IPS-18c (cell line): ENCODE data around the gene FBXW11.
"Not testable (repeated sequence)": the region's sequence is repeated elsewhere in the genome, so short reads cannot be mapped to it uniquely, and the experiment has no call there.

Experiments
- H3K4me3 ChIP-seq: 2 replicates; pipeline ENCODE4 v1.7.0; 2013; ENCODE audit warnings: low read depth, mild to moderate bottlenecking, low read length, moderate library complexity; ENCODE audit not compliant: insufficient read depth
- H3K9me3 ChIP-seq: one replicate; pipeline ENCODE4 v1.6.1; 2013; ENCODE audit warnings: mild to moderate bottlenecking, low read length, moderate library complexity; ENCODE audit not compliant: control insufficient read depth, insufficient read depth

The FBXW11 gene

DNA sequence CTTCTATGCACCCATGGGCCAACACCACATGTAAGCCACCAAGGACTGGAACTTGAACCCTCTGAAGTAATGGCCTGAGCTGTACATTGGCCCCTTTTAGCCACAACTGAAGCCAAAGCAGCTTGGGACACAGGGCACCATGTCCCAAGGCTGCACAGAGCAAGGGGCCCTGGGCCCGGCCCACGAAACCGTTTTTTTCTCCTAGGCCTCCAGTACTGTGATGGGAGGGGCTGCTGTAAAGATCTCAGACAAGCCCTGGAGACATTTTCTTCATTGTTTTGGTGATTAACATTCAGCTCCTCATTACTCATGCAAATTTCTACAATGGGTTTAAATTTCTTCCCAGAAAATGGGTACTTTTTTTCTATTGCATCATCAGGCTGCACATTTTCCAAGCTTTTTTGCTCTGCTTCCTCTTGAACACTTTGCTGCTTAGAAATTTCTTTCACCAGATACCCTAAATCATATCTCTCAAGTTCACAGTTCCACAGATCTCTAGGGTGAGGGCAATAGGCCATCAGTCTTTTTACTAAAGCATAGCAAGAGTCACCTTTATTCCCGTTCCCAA lies 25.5 kb upstream of the FBXW11 start:
- H3K4me3 ChIP-seq: no peak overlapping the region
- H3K9me3 ChIP-seq: peaks cover 8% of the 10 kb centered on the region

DNA sequence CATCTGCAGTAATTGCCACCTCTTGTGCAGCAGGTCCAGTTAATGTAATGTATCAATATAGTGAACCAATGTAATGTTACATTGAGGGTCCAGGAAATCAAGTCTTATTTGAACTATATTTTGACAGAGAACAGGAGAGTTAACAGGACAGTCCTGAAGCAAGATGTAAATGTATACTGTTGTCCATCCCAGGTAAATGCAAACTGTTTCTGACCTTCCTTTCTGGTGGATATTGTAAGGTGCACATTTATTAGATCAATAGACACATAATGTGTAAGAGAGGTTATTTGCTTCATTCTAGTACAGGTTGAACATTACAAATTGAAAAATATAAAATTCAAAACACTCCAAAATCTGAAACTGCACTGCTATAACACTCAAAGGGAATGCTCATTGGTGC lies 23.4 kb upstream of the FBXW11 start:
- no peak overlapping the region for H3K4me3 ChIP-seq

DNA sequence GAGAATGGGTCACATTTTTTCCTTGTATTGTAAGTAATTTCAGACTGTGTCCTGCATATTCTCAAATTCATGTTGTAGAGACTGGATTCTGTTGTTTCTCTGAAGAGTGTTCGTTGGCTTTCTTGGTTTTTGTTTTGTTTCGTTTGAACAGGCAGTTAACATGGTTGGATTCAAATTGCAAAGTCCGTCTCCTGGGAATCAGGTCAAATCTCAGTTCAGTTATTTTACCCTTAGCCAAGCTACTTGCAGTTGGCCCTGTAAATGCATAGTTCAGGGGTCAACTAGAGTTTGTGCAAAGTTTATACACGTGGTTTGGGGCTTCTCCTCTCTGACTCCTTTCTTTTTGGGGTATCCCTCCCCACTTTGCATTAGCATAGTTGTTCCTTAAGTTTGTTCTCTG lies 21.7 kb upstream of the FBXW11 start:
- Histone ChIP-seq H3K9me3 (peaks cover 8% of the 10 kb centered on the region), H3K4me3 (no peak overlapping the region)

More for the DNA sequence above, 23.4 kb upstream of the FBXW11 start:
- peaks cover 8% of the 10 kb centered on the region for H3K9me3 ChIP-seq

DNA sequence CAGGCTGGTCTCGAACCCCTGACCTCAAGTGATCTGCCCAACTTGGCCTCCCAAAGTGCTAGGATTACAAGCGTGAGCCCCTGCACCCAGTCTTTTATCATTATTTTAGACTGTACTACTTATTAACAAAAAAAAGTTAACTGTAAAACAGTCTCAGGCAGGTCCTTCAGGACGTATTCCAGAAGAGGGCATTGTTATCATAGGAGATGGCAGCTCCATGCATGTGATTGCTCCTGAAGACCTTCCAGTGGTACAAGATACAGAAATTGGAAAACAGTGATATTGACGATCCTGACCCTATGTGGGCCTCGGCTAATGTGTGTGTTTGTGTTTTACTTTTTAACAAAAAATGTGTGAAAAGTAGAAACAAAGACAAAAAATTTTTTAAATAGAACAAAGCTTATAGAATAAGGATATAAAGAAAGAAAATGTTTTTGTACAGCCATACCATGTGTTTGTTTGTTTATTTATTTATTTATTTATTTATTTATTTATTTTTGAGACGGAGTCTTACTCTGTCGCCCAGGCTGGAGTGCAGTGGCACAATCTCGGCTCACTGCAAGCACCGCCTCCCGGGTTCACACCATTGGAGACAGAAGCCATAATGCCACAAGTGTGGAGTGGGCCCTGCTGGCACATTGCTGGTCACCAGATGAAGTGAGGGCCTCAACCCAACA lies 13.8 kb upstream of the FBXW11 start:
- H3K4me3 ChIP-seq, H3K9me3 ChIP-seq: not testable (repeated sequence)

DNA sequence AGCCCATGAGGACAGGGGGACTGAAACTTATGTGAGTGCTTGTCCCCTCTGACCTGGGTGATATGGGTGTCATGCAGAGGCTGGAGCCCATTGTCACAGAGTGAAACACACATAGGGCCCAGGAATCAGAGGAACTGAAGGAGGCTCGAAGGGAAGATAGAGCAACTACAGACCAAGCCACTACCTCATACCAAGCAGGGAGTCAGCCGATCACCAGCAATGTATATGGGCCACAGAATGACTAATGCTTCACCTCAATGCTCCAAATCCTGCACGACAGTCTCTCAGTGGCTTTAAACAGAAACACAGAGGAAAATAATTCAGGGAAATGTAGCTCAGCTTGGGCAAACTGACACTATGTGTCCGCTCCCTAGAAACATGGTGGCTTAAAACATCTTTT lies 8.9 kb upstream of the FBXW11 start:
- no peaks in the 10 kb centered on the region for H3K9me3 ChIP-seq
- H3K4me3 ChIP-seq: no peak overlapping the region

DNA sequence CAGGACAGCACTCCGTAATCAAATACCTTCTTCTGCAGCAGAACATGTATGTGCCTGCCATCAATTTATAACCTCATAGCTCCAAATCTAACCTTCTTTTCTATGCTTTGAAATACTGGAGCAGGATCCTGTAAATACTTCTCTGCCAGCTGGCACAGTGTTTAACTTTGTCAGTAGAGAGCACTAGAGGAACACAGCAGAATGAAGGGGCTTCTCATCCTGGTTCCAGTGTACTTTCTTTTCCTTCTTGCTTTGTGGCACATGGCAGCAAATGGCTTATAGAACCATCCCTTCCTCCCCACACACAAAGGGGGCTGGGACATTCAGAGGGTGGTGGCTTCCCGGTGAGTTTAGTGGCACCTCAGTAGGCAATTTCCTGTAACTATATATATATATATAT lies 3.8 kb upstream of the FBXW11 start:
- Histone ChIP-seq H3K4me3 (no peak overlapping the region), H3K9me3 (no peaks in the 10 kb centered on the region)

DNA sequence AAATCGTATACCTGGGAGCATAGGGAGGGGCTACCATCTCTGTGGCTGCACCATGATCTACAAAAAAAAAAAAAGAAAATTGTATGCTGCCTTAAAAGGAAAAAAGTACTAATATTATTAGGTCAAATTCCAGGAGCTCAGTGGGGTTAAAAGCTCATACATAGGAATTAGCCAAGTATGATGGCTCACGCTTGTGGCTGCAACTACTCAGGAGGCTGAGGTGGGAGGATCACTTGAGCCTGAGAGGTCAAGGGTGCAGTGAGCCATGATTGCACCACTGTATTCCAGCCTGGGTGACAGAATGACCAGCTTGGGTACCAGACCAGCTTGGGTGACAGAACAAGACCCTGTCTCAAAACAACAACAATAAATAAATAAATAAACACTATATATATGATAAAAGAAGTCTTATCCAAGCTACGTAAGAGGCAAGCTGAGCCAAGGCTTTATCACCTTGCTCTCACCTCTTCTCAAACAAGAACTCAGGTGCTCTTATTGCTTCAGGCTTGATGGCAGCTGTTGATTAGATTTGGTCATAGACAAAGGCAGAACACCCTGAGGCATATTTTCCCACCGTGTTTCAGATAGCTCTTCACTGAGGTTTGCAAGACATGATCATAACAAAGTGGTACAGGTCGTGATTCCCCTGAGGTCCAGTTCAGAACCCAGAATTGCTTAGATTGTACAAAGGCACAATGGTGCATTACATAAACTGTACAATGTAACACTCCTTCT lies 3.3 kb upstream of the FBXW11 start:
- H3K4me3 ChIP-seq: no peak overlapping the region
- H3K9me3 ChIP-seq: no peaks in the 10 kb centered on the region

DNA sequence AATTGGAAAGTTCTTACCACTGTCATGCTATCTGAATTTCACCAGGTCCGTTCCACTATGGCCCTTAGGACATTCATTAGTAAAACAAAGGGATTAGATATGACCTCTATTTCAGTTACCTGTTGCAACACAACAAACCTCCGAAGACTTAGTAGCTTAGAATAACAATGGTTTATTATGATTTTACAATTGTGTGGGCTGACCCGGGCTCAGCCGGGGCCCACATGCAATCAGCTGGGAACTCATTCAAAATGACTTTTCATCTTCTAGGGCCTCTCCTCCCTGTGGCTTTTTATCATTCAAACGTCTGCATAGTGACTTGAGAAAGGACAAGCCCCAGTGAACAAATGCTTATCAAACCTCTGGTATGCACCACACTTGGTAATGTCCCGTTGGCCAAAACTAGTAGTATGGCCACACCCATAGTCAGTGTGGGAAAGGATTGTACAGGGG lies 2.3 kb upstream of the FBXW11 start:
- no peaks in the 10 kb centered on the region for H3K9me3 ChIP-seq
- H3K4me3 ChIP-seq: no peak overlapping the region

DNA sequence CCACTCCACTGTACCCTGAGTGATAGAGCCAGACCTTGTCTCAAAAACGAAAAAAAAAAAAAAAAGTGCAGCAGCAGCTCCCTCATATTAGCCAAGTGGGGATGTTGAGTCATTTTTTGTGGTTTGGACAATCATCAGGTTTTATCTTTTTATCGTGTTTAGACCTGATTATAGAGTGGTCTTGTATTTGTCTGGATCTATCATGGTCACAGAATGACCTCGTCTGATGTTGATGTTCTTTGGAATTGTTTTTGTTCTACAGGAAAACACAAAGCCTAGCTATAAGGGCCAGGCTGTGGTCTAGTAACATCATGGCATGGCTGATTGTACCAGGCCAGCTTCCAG lies 1.6 kb upstream of the FBXW11 start:
- Histone ChIP-seq H3K9me3 (no peaks in the 10 kb centered on the region), H3K4me3 (peak overlapping the region; percentile 79; the same call in 1 of the 2 replicates)

DNA sequence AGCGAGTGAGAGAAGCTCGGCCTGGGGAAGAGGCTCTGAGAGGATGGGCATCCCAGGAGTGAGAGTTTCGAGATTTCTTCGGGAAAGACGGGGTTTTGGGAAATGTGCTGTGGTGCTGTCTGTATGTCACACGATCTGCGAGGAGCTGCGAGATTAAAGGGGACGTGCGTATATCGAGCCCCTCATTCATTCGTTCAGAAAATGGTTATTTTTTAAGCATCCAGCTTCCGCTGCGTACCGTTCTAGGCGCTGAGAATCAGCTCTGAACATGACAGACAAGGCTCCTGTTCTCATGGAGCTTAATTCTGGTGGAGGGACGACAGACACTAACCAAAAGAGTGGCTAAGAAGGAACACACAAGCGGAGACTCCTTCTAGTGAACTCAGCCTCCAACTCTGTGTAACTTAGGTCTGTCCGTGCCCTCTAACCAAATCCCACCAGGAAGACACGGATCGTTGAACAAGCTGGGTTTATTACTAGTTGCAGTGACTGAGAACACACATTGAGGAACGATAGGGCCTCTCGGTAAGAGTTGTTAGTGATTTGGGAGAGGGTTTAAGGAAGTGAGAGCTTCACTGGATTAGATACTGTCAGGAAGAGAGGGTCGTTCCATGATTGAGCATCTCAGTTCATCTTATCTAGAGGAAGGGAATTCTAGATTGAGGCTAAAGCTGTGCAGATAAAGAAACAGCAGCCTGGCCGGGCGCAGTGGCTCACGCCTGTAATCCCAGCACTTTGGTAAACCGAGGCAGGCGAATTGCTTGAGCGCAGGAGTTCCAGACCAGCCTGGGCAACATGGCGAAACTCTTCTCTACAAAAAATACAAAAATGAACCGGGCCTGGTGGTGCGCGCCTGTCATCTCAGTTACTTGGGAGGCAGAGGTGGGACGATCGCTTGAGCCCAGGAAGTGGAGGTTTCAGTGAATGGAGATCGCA lies 1.0 kb upstream of the FBXW11 start:
- Histone ChIP-seq H3K9me3 (no peaks in the 10 kb centered on the region), H3K4me3 (peak overlapping the region; percentile 79)

DNA sequence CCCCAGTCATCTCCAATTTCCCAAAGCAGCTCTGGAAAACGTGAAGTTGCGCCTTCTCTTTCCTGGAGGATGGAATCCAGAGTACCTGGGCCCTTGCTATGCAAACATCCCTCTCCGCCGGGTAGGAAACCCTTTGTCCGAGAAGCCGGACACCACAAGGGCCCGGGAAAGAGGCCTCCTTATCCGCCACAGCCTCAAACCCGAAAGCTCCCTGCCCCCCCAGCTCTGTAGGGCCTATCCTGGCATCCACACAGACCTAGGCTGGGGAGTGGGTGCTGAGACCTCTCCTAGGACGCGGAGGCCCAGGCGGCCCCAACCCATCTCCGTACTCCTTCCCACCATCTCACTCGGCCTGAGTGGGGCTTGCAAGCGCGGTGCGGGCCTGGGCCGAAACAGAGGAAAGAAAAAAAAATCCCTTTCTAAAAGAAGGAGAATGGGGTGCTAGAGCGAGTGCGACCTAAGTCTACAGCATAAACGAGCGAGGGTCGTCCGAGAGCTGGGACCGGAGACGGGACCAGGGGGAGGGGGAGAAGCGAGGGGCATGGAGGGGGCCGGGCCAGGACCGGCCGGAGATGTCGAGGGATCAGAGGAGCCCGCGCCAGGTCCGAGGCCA lies 624 bp downstream of the FBXW11 start:
- Histone ChIP-seq H3K4me3 (peak overlapping the region; percentile 79), H3K9me3 (no peaks in the 10 kb centered on the region)

DNA sequence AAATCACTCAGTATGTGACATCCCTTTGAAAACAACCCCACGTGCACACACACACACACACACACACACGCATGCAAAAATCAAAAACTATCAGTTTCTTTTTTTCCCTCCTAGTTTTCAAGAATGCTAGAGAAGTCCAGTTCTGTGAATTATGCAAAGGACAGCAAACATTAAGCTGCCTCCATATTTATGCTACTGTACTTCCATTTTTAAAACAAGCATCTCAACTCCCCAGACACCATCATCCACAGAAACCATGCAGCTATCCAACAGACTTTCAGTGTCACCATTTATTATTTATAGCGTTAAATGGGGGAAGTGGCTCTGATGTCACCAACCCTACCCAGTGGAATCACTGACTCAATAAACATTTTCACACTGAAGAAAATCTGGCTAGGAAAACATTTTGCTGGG lies 1.6 kb downstream of the FBXW11 start:
- Histone ChIP-seq H3K9me3 (no peaks in the 10 kb centered on the region), H3K4me3 (peak overlapping the region; percentile 79)

DNA sequence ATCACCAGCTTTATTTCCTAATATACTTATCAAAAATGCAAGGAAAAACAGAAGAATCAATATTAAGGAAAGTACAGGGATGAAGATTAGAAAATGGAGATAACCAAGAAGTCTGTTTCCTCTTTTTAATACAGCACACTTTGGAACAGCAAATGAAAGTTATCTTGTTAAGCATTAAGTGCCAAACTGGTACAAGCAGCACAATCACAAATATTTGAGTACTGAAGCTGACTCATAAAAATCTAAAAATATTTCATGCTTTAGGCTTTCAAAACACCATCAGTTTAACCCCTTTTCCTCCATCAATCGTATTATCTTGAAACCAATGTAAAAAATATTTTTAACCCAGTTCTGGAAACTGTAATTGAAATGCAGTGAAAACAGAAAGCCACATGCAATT lies 2.7 kb downstream of the FBXW11 start:
- H3K4me3 ChIP-seq: no peak overlapping the region

DNA sequence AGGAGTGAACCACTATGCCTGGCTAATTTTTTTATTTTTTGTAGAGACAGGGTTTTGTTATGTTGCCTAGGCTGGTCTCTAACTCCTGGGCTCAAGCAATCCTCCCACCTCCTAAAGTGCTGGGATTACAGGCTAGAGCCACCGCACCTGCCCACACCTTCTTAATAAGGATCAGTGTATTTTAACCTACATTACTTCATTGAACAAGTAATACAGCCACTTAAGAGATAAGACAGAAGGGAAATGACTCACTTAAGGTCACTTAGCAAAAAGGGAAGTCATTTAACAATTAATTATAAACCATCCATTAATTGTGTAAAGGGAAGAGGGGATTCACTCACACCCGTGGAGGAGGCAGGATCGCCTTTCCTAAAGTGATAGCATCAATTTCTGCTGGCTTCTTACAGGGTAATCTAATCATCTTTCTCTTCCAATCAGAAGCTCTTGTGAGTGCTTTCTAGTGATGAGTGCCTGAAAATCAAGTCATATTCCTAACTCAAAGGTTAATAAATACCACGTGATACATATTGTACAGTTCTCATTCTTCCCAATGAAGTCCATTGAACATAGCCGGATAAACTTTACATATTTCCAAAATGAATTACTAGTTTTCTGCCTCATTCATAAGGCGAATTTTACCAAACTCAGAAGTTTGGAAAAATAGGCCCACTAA lies 3.5 kb downstream of the FBXW11 start:
- Histone ChIP-seq H3K9me3 (no peaks in the 10 kb centered on the region), H3K4me3 (no peak overlapping the region)

More for the DNA sequence above, 2.7 kb downstream of the FBXW11 start:
- H3K9me3 ChIP-seq: no peaks in the 10 kb centered on the region

DNA sequence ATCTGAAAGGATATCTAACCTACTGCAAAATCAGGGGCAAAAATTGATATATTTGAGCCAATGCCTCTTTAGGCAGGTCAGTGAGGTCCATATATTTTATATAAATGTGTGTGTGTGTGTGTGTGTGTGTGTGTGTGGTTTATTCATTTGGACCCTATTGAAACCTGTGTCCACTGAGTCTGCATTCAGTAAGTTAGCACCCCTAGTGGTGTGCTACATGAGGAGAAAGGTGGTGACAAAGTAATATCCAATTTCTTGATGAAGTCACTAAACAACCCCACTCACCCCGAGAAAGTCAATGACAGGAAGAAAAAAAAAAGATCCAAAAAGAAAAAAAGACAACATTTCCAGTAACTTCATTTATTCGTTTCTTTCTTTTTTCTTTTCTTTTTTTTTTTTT lies 4.1 kb downstream of the FBXW11 start:
- no peaks in the 10 kb centered on the region for H3K9me3 ChIP-seq
- no peak overlapping the region for H3K4me3 ChIP-seq

DNA sequence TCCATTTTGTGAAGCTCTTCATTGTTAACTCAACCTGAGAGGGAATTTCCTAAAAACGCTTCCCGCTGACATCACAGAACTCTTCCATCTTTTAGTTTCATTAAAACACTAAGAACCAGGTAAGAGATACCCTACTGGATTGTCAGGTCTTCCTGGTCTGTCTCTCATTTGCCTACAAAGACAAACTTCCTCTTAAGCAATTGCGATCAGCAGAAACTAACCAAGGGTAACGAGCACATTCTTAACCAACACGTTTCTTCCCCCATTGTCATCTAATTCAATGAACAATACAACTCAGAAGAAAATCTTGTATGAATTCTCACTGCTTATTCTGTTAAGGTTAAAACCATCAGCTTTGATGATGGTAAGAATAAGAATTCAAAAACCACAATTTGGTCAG lies 6.6 kb downstream of the FBXW11 start:
- Histone ChIP-seq H3K9me3 (no peaks in the 10 kb centered on the region), H3K4me3 (no peak overlapping the region)

DNA sequence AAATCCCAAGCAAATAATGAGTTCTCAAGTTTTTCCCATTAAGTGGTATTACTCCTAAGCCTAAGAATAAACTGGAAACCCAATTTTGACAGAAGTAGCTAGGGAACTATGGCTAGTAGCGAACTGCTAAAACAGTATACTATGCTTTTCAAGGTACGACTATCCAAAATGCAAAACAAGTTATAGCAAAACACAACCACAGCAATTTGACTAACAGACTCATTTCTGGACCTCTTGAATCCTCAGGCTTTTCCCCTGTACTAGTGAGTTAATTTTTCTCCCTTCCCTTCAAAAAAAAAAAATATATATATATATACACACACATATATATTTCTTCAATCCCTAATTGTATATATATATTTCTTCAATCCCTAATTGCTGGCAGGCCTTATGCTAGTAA lies 7.3 kb downstream of the FBXW11 start:
- H3K4me3 ChIP-seq: no peak overlapping the region
- no peaks in the 10 kb centered on the region for H3K9me3 ChIP-seq
